T-helper 2 cell (primary cell): ENCODE measurements around the gene TMEM45A.
"Not testable (repeated sequence)": the region's sequence is repeated elsewhere in the genome, so short reads cannot be mapped to it uniquely, and the experiment has no call there.

Source experiments
- DNase-seq, 5 experiments: peaks; one replicate each; pipeline versions ENCODE4 v3.0.0 to v3.0.0-alpha.2; 2012 to 2022

The TMEM45A gene

GRCh38 chr3:100486808-100487207 is 5.6 kb upstream of the TMEM45A start:
- DNase-seq = no peak

- DNase-seq = no peak
These were observed 3.3 kb upstream of the TMEM45A start for GRCh38 chr3:100489118-100489517.

DNA sequence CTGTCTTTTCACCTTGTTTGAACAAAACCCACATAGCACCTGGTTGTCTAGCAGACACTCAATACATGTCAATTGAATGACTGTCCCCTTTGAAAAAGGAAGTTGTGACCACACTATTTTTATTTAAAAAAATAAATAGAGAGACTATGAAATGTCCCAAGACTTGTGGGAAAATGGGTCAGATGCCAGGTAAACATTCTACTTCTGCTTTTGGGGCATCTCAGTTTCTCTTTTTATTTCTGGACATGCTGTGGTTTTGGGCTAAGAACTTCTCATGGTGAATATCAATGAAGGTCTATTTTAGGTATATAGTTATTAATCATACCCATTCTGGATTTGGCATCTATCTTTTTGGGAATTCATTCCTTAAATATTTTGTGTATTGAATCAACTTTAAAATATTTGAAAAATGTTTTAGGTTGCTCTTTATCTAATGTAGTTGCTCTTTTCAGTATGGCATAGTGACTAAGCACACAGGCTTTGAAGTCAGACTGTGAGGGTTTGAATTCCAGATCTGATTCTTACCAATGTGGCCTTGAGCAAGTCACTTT is 4.4 kb downstream of the TMEM45A start:
- no peak for DNase-seq

DNA sequence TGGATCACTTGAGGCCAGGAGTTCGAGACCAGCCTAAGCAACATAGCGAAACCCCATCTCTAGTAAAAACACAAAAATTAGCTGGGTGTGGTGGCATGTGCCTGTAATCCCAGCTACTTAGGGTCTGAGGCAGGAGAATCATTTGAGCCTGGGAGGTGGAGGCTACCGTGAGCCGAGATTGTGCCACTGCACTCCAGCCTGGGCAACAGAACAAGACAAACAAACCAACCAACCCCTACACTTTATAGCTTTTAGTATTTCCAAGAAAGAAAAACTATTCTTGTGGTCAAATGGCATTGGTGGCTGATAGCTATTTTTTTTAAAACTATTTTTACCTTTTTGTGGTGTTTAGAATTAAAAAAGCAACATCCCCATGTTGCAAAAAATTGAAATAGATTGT is 7.2 kb downstream of the TMEM45A start:
- no peak for DNase-seq

- no peak for DNase-seq
These were observed 8.0 kb downstream of the TMEM45A start for GRCh38 chr3:100500320-100500880.

DNA sequence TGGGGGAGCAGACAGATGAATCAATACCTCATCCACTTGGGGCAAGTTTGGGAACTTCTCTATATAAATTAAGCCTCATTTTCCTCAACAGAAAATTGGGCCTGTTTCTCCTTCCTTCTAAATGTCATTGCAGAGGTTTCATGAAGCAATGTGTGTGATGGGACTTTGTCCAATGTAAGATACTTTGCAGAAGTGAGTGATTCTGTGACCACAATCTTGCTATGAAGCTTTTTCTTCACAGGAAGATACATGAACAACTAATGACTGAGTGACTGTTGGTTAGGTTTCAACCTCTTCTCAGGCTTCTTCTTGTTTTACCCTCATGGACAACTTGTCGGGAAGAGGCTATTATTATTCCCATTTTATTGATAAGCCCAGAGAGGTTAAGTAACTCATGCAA is 11.0 kb downstream of the TMEM45A start:
- peak in 1 of 5 experiments; percentile 14 for DNase-seq

DNA sequence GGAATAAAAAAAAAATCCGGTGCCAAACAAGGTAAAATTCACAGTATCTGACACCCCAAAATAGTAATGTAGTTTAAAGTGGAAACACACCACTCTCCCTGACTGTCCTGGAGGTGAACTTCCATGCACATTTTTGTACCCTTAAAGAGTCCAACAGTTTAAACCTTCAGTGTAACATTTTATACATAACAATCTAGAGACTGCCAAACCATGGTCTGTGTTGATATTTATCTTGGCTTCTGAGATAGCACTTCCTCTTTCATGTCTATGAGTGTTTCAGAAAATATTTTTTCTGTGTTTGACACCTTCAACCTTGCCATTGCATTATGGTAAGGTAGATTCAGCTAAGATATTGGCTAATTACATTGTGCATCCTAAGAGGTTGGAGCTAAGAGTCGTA is 13.9 kb downstream of the TMEM45A start:
- DNase-seq = no peak

DNA sequence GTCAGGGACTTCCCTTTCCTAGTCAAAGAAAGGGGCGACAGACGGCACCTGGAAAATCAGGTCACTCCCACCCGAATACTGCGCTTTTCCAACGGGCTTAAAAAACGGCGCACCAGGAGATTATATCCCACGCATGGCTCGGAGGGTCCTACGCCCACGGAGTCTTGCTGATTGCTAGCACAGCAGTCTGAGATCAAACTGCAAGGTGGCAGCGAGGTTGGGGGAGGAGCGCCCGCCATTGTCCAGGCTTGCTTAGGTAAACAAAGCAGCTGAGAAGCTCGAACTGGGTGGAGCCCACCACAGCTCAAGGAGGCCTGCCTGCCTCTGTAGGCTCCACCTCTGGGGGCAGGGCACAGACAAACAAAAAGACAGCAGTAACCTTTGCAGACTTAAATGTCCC is 17.4 kb downstream of the TMEM45A start:
- not testable (repeated sequence) for DNase-seq

DNA sequence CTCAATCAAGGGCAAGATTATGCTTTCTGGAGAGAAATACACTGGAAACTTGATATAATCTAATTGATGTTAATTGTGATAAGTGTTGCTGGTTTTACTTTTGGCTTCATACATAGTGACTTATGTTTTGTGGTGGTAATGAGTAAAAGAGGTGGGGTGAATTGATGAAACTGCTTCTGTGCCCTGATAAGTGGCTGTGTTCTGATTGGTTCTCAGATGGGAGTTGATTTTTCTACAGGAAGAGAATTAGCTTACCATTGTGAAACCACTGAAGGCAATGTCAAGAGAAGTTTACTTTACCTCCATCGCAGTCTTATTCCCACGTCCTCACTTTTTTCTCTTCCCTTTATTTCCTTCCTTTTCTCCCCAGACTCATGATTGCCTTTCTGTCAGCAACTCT is 23.8 kb downstream of the TMEM45A start:
- DNase-seq = peak in 1 of 5 experiments; percentile 62

DNA sequence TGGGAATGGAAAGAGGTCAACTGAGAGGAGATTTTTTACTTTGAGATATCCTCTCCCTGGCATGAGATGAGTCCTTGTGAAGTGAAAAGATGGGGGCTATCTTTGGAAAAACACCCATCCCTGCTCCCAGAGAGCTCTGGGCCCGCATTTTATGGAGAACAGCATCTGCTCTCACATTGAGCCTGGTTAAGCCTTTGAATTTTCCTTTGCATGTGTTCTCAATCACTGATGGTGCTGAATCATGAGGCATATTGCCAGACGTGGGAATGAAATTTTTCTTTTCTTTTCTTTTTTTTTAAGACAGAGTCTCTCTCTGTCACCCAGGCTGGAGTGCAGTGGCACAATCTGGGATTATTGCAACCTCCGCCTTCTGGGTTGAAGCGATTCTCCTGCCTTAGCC is 24.4 kb downstream of the TMEM45A start:
- no peak for DNase-seq

GRCh38 chr3:100517276-100517675 is 24.9 kb downstream of the TMEM45A start:
- no peak for DNase-seq

GRCh38 chr3:100518244-100518643 is 25.8 kb downstream of the TMEM45A start:
- DNase-seq = no peak

GRCh38 chr3:100518983-100519382 is 26.6 kb downstream of the TMEM45A start:
- DNase-seq = no peak

GRCh38 chr3:100521439-100521845 is 29.0 kb downstream of the TMEM45A start:
- DNase-seq = peak in 1 of 5 experiments; percentile 44

GRCh38 chr3:100522125-100522524 is 29.7 kb downstream of the TMEM45A start:
- no peak for DNase-seq

GRCh38 chr3:100523050-100523760 is 30.8 kb downstream of the TMEM45A start:
- DNase-seq = no peak

- DNase-seq = no peak
These were observed 33.6 kb downstream of the TMEM45A start for GRCh38 chr3:100525753-100526612.

DNA sequence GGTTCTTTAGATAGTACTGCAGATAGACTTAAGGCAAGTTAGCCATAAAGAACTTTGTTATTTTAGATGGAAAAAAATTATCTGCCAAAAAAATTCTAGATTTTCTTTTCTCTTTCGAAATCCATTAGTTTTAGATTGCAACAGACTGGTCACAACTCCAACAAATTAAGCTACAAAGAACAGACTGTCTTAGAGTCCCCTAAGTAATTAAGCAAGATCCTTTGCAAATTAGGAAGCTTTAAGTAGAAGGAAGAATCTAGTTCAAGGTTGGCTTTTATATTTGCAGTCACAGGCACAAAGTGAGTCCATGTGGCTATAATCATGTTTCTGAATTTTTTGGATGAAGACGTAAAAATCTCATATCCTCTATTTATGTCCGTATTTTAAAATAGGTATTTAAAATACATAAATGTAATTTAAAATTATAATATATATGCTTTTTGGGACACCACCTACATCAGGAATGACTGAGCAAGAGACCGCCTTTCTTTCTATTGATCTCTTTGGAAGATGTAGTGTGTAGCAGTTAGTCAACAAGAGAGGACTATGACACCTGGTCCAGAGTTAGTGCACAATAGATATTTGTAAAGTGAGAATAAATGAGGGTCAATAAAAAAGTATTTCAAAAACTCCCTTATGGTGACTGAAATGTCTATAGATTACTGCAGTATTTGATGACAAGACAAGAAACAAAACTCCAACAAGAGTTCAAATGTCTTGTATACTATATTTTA is 34.4 kb downstream of the TMEM45A start:
- DNase-seq = no peak

DNA sequence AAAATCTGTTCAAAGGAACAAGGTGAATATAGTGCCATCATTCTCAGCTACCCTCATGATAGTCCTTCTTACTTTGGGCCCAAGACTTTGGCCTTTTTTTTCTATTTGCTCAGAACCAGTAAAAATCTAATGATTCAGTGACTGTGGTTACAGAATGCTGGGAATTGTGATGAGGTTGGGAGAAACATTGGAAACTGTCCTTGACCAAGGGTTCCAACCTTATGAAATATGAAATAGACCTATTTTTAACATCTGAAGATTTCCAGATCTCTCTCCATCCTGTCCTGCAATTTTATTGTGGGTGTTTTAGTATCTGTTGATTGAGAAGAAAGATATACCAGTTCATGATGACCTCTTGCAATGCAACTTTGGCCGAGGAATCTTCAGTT is 34.9 kb downstream of the TMEM45A start:
- no peak for DNase-seq

GRCh38 chr3:100531093-100531492 is 38.7 kb downstream of the TMEM45A start:
- no peak for DNase-seq

- no peak for DNase-seq
These were observed 40.0 kb downstream of the TMEM45A start for GRCh38 chr3:100532411-100532810.

DNA sequence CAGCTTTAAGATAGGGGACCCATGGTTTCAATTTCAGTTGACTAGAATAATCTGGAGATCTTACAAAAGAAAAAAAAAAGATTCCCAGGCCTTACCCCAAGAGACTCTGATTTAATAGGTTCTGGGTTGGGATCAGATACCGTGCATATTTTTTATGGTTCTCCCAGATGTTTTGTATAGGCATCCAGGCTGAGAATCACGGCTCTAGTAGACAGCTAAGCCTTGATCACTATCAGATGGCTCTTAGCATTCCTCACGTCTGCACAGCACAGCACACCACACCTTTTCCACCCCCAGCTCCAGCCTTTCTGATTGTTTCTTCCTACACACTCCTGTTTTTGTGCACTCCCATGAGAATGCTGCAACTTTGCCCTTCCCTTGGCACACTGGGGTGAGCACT is 40.8 kb downstream of the TMEM45A start:
- DNase-seq = no peak

GRCh38 chr3:100535610-100535943 is 43.2 kb downstream of the TMEM45A start:
- no peak for DNase-seq
